ENCODE data around the gene CRELD2.

The CRELD2 gene, protein sequence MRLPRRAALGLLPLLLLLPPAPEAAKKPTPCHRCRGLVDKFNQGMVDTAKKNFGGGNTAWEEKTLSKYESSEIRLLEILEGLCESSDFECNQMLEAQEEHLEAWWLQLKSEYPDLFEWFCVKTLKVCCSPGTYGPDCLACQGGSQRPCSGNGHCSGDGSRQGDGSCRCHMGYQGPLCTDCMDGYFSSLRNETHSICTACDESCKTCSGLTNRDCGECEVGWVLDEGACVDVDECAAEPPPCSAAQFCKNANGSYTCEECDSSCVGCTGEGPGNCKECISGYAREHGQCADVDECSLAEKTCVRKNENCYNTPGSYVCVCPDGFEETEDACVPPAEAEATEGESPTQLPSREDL

DNA sequence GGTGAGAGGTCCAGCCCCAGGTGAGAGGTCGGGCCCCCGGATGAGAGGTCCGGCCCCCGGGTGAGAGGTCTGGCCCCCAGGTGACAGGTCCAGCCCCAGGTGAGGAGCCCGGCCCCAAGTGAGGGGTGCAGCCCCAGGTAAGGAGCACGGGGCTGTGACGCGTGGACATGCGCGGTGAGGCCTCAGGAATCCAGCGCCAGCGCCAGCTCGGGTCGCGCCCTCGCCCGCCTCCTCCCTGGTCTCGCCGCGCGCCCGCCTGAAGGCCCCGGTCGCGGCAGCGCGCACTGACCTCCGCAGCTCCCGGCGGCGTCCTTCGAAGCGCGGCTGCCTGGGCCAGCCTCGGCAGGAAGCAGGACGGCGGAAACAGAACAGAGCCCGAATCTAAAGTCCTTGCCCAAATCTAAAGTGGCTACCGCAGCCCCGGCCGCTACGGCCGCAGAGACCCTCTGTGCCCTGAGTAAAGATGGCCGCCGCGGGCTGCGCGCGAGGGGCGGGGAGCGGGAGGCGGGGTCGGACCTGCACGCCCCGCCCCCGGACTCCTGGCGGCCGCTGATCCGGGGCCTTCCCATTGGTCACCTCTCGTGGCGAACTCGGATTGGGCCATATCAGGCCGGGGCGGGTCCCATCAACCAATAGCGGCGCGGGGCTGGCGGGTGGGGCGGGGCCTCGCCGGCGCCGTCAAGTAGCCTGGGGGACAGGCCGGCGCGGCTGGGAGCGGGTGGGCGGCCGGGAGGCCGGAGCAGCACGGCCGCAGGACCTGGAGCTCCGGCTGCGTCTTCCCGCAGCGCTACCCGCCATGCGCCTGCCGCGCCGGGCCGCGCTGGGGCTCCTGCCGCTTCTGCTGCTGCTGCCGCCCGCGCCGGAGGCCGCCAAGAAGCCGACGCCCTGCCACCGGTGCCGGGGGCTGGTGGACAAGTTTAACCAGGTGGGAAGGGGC lies at the start of gene CRELD2, which contains the start of gene ALG12:
Gene CRELD2 (plus strand): TSS at position 661 of the 937 bp plus-strand sequence. CDS start 136 bp downstream, at position 797.
Gene ALG12 (minus strand): TSS at position 465 of the 937 bp plus-strand sequence. CDS start 4,673 bp downstream, outside the sequence.
- peak; percentile 96 for DNase-seq

GRCh38 chr22:49869086-49869830 lies 49.2 kb upstream of the CRELD2 start:
- no peak for DNase-seq

- no peak for DNase-seq
Measured at GRCh38 chr22:49869845-49870712, 48.4 kb upstream of the CRELD2 start.

DNA sequence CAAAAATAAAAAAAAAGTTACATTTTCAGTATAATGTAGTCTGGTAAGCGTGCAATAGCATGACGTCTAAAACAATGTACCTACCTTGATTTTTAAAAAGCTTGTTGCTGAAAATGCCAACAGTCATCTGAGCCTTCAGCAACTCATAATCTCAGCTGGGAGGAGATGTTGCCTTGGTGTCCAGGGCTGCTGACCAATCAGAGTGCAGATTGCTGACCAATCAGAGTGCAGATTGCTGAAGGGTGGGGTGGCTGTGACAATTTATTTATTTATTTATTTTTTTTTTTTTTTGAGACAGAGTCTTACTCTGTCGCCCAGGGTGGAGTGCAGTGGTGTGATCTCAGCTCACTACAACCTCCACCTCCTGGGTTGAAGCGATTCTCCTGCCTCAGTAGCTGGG lies 47.0 kb upstream of the CRELD2 start:
- DNase-seq, result no peak

DNA sequence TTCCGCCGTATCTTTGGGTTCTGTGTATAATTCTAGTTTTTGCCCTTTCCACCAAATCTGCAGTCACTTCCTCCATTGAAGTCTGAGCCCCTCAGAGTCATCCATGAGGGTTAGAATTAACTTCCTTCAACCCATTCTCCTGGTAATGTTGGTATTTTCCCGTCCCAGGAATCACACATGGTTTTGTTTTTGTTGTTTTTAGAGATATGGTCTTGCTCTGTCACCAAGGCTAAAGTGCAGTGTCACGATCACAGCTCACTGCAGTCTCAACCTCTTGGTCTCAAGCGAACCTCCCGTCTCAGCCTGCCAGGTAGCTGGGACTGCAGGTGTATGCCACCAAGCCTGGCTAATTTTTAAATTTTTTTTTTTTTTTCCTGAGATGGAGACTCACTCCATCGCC lies 46.1 kb upstream of the CRELD2 start:
- no peak for DNase-seq

- no peak for DNase-seq
Measured at GRCh38 chr22:49873228-49873940, 45.0 kb upstream of the CRELD2 start.

- DNase-seq, result no peak
Measured at GRCh38 chr22:49877642-49878041, 40.8 kb upstream of the CRELD2 start.

DNA sequence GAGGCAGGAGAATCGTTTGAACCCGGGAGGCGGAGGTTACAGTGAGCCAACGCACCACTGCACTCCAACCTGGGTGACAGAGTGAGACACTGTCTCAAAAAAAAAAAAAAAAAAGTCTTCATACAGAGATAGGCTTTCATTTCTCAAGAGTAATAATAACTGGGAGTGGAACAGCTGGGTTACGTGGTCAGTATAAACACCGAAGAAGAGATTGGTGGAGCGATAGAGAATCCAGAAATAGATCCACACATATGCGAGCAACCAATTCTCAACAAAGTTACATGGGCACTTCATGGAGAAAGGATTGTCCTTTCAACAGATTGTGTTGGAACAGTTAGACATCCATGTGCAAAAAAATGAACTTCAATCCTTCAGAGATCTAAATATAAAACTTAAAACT lies 40.2 kb upstream of the CRELD2 start:
- no peak for DNase-seq

GRCh38 chr22:49879871-49880270 lies 38.6 kb upstream of the CRELD2 start:
- DNase-seq, result no peak

DNA sequence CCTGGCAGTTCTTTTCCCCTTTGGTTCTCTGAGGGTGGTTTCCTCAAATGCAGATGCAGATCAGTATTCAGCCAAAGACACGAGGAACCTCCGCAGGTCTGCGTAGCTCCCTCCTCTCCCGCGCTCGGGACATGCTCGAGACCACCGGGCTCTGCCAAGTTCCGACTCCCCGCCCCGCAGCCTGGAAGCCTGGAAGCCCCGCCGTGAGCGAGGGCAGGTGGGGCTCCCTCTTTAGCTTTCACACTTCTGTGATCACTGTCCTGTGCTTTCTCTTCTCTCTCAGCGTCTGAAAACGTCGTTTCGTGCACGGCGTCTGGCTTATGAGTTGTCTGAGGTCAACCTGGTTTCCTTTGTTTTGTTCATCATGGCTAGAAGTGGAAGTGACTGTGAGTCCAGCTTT lies 38.2 kb upstream of the CRELD2 start:
- no peak for DNase-seq

DNA sequence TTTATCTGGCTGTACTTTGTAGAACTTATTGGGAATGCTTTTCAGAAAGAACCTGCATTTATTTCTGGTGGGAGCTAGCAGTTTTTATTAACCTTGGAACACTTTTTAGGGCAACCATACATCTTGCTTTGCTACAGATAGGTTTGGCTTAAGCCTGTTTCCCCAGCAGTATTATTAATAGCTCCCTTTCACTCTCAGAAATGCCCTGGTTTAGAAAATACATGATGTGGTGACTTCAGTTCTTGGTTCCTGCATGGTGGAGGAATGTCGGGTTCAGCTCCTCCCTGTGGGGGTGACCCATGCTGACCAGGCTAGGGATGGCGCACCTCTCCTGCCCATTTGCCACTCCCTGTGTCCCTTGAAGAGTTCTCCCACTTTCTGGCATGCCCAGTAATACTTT lies 36.6 kb upstream of the CRELD2 start:
- DNase-seq, result no peak

- no peak for DNase-seq
Measured at GRCh38 chr22:49882519-49883293, 35.7 kb upstream of the CRELD2 start.

GRCh38 chr22:49883294-49883640 lies 35.2 kb upstream of the CRELD2 start:
- no peak for DNase-seq

DNA sequence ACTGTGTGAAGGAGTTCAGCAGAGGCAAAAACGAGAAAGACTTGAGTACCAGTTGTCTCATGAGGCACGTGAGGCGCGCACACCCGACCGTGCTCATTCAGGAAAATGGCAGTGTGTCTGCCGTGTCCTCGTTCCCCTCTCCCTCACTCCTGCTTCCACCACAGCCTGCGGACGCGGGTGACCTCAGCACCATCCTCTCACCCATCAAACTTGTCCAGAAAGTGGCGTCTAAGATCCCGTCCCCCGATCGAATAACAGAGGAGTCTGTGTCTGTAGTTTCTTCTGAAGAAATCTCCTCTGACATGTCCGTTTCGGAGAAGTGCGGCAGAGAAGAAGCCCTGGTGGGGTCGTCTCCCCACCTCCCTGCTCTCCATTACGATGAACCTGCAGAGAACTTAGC lies 34.4 kb upstream of the CRELD2 start:
- DNase-seq, result no peak

- DNase-seq, result no peak
Measured at GRCh38 chr22:49884503-49885260, 33.8 kb upstream of the CRELD2 start.

GRCh38 chr22:49885281-49885680 lies 33.2 kb upstream of the CRELD2 start:
- no peak for DNase-seq

DNA sequence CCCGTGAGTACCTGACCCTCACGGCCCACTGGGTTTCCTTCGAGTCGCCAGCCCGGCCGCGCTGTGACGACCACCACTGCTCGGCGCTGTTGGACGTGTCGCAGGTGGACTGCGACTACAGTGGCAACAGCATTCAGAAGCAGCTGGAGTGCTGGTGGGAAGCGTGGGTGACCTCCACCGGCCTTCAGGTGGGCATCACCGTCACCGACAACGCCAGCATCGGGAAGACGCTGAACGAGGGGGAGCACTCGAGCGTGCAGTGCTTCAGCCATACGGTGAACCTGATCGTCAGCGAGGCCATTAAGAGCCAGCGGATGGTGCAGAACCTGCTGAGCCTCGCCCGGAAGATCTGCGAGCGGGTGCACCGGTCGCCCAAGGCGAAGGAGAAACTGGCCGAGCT lies 32.6 kb upstream of the CRELD2 start:
- DNase-seq, result no peak

DNA sequence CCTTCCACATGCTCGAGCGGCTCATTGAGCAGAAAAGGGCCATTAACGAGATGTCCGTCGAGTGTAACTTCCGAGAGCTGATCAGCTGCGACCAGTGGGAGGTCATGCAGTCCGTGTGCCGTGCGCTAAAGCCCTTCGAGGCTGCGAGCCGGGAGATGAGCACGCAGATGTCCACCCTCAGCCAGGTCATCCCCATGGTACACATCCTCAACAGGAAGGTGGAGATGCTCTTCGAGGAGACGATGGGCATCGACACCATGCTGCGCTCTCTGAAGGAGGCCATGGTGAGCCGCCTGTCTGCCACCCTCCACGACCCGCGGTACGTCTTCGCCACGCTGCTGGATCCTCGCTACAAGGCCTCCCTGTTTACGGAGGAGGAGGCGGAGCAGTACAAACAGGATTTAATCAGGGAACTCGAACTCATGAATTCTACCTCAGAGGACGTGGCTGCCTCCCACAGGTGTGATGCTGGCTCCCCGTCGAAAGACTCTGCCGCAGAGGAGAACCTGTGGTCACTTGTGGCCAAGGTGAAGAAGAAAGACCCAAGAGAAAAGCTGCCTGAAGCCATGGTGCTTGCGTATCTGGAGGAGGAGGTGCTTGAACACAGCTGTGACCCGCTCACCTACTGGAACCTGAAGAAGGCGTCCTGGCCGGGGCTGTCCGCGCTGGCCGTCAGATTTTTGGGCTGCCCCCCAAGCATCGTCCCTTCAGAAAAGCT lies 31.9 kb upstream of the CRELD2 start:
- DNase-seq, result no peak

GRCh38 chr22:49887064-49887451 lies 31.4 kb upstream of the CRELD2 start:
- no peak for DNase-seq
